Spleen (tissue), 3 donors: ENCODE measurements around the gene PYROXD2.

Experiments used
- POLR2A ChIP-seq, 3 donors: fragments of 450-650 bp; IDR thresholded peaks; one replicate each; pipeline ENCODE4 v1.5.1; 2017; ENCODE audit warnings: antibody characterized with exemption in 3 of 3, mild to moderate bottlenecking in 1 of 3
- POLR2AphosphoS5 ChIP-seq, 3 donors: sonication (generic); formaldehyde crosslinking; IDR thresholded peaks; one replicate each; pipeline ENCODE4 v1.5.1; 2017; ENCODE audit warnings: antibody characterized with exemption in 3 of 3

DNA sequence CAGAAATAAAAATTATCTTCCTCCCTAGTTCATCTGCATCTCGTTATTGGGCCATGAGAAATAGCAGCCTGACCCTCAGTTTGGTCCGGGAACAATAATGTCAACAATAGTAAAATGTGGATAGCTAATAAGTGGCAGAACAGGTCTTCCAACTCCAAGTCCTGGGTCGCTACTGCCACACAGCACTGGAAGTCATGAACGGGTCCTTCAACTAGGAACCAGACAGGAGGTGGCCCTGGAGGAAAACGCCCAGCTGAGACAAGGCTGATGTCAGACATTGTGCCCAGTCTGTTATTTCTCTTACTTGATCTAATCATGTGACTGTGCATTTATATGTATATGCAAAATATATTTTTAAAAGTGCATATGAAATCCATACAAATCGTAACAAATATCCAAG, 51.8 kb downstream of the PYROXD2 start:
- no peak for TF ChIP-seq POLR2AphosphoS5 (IDR thresholded peaks at IDR 0.05)
- no peak for TF ChIP-seq POLR2A (IDR thresholded peaks at IDR 0.05)
